ENCODE data around the gene POU3F1.

Gene POU3F1

GRCh38 chr1:38063616-38064015 lies 17.0 kb upstream of the POU3F1 start:
- Mint-ChIP-seq H3K27ac (no peak overlapping the region), H3K27me3 (peaks cover 27% of the 10 kb centered on the region), H3K4me1 (ENCODE audit: low read depth) (peaks cover 9% of the 10 kb centered on the region), H3K9me3 (no peaks in the 10 kb centered on the region), H3K4me3 (no peak overlapping the region), H3K36me3 (ENCODE audit: low read depth) (no peaks in the 10 kb centered on the region)
- DNase-seq = no peak

GRCh38 chr1:38062361-38063288 lies 16.0 kb upstream of the POU3F1 start:
- Mint-ChIP-seq H3K4me1 (ENCODE audit: low read depth) (peaks cover 9% of the 10 kb centered on the region), H3K9me3 (no peaks in the 10 kb centered on the region), H3K36me3 (ENCODE audit: low read depth) (no peaks in the 10 kb centered on the region), H3K27me3 (peaks cover 21% of the 10 kb centered on the region), H3K27ac (peak overlapping the region; percentile 37), H3K4me3 (no peak overlapping the region)
- no peak for DNase-seq

GRCh38 chr1:38061883-38062328 lies 15.3 kb upstream of the POU3F1 start:
- H3K4me3 Mint-ChIP-seq = peak overlapping the region; percentile 31

GRCh38 chr1:38061290-38061689 lies 14.7 kb upstream of the POU3F1 start:
- no peak for DNase-seq
- Mint-ChIP-seq H3K9me3 (no peaks in the 10 kb centered on the region), H3K27ac (no peak overlapping the region), H3K27me3 (peaks cover 16% of the 10 kb centered on the region), H3K36me3 (ENCODE audit: low read depth) (no peaks in the 10 kb centered on the region), H3K4me3 (no peak overlapping the region), H3K4me1 (ENCODE audit: low read depth) (peaks cover 9% of the 10 kb centered on the region)

More at GRCh38 chr1:38061883-38062328, 15.3 kb upstream of the POU3F1 start:
- Mint-ChIP-seq H3K27ac (peak overlapping the region; percentile 37), H3K36me3 (ENCODE audit: low read depth) (no peaks in the 10 kb centered on the region), H3K9me3 (no peaks in the 10 kb centered on the region), H3K27me3 (peaks cover 16% of the 10 kb centered on the region), H3K4me1 (ENCODE audit: low read depth) (peaks cover 9% of the 10 kb centered on the region)
- DNase-seq = no peak

GRCh38 chr1:38060498-38060897 lies 13.9 kb upstream of the POU3F1 start:
- Mint-ChIP-seq H3K27ac (no peak overlapping the region), H3K4me3 (no peak overlapping the region)

GRCh38 chr1:38059635-38060250 lies 13.2 kb upstream of the POU3F1 start:
- Mint-ChIP-seq H3K27me3 (peaks cover 20% of the 10 kb centered on the region), H3K4me1 (ENCODE audit: low read depth) (peaks cover 9% of the 10 kb centered on the region), H3K36me3 (ENCODE audit: low read depth) (no peaks in the 10 kb centered on the region), H3K9me3 (no peaks in the 10 kb centered on the region), H3K27ac (no peak overlapping the region), H3K4me3 (no peak overlapping the region)
- DNase-seq = no peak

More at GRCh38 chr1:38060498-38060897, 13.9 kb upstream of the POU3F1 start:
- H3K4me1 Mint-ChIP-seq (ENCODE audit: low read depth) = peaks cover 9% of the 10 kb centered on the region
- H3K9me3 Mint-ChIP-seq = no peaks in the 10 kb centered on the region
- DNase-seq = no peak
- no peaks in the 10 kb centered on the region for H3K36me3 Mint-ChIP-seq (ENCODE audit: low read depth)
- H3K27me3 Mint-ChIP-seq = peaks cover 16% of the 10 kb centered on the region

GRCh38 chr1:38055965-38056364 lies 9.4 kb upstream of the POU3F1 start:
- DNase-seq = no peak
- no peak overlapping the region for H3K4me3 Mint-ChIP-seq
- H3K36me3 Mint-ChIP-seq (ENCODE audit: low read depth) = no peaks in the 10 kb centered on the region
- peaks cover 19% of the 10 kb centered on the region for H3K4me1 Mint-ChIP-seq (ENCODE audit: low read depth)
- H3K9me3 Mint-ChIP-seq = no peaks in the 10 kb centered on the region
- H3K27ac Mint-ChIP-seq = no peak overlapping the region
- peaks cover 13% of the 10 kb centered on the region for H3K27me3 Mint-ChIP-seq

GRCh38 chr1:38055398-38055797 lies 8.8 kb upstream of the POU3F1 start:
- H3K36me3 Mint-ChIP-seq (ENCODE audit: low read depth) = no peaks in the 10 kb centered on the region
- peaks cover 10% of the 10 kb centered on the region for H3K27me3 Mint-ChIP-seq
- peaks cover 19% of the 10 kb centered on the region for H3K4me1 Mint-ChIP-seq (ENCODE audit: low read depth)
- no peaks in the 10 kb centered on the region for H3K9me3 Mint-ChIP-seq
- H3K27ac Mint-ChIP-seq = no peak overlapping the region
- H3K4me3 Mint-ChIP-seq = no peak overlapping the region
- no peak for DNase-seq

GRCh38 chr1:38053416-38054091 lies 7.0 kb upstream of the POU3F1 start:
- Mint-ChIP-seq H3K27ac (no peak overlapping the region), H3K36me3 (ENCODE audit: low read depth) (no peaks in the 10 kb centered on the region), H3K27me3 (peaks cover 12% of the 10 kb centered on the region), H3K9me3 (no peaks in the 10 kb centered on the region), H3K4me1 (ENCODE audit: low read depth) (peaks cover 19% of the 10 kb centered on the region), H3K4me3 (no peak overlapping the region)
- DNase-seq = no peak

- no peaks in the 10 kb centered on the region for H3K36me3 Mint-ChIP-seq (ENCODE audit: low read depth)
- no peak overlapping the region for H3K4me3 Mint-ChIP-seq
- H3K4me1 Mint-ChIP-seq (ENCODE audit: low read depth) = peaks cover 20% of the 10 kb centered on the region
- H3K27me3 Mint-ChIP-seq = peaks cover 19% of the 10 kb centered on the region
- H3K27ac Mint-ChIP-seq = no peak overlapping the region
- H3K9me3 Mint-ChIP-seq = no peaks in the 10 kb centered on the region
- no peak for DNase-seq
Observed at GRCh38 chr1:38052750-38053415, 6.3 kb upstream of the POU3F1 start.

GRCh38 chr1:38051079-38051543 lies 4.5 kb upstream of the POU3F1 start:
- H3K4me3 Mint-ChIP-seq = no peak overlapping the region
- no peaks in the 10 kb centered on the region for H3K9me3 Mint-ChIP-seq
- no peaks in the 10 kb centered on the region for H3K36me3 Mint-ChIP-seq (ENCODE audit: low read depth)
- DNase-seq = no peak
- no peak overlapping the region for H3K27ac Mint-ChIP-seq
- peaks cover 24% of the 10 kb centered on the region for H3K4me1 Mint-ChIP-seq (ENCODE audit: low read depth)
- peaks cover 26% of the 10 kb centered on the region for H3K27me3 Mint-ChIP-seq

GRCh38 chr1:38050397-38051078 lies 3.9 kb upstream of the POU3F1 start:
- Mint-ChIP-seq H3K27ac (no peak overlapping the region), H3K27me3 (peaks cover 28% of the 10 kb centered on the region), H3K9me3 (no peaks in the 10 kb centered on the region), H3K36me3 (ENCODE audit: low read depth) (no peaks in the 10 kb centered on the region), H3K4me1 (ENCODE audit: low read depth) (peaks cover 26% of the 10 kb centered on the region), H3K4me3 (no peak overlapping the region)
- DNase-seq = no peak

- DNase-seq = no peak
- Mint-ChIP-seq H3K27ac (peak overlapping the region; percentile 55), H3K4me1 (ENCODE audit: low read depth) (peaks cover 22% of the 10 kb centered on the region), H3K27me3 (peaks cover 44% of the 10 kb centered on the region), H3K9me3 (no peaks in the 10 kb centered on the region), H3K4me3 (peak overlapping the region; percentile 71), H3K36me3 (ENCODE audit: low read depth) (no peaks in the 10 kb centered on the region)
Observed at GRCh38 chr1:38047603-38048141, 1.1 kb upstream of the POU3F1 start.

Data from activated T-cell treated with anti-CD3 and anti-CD28 coated beads, Interleukin-2, amount 50 U/mL, for 24 hours (primary cell).